Esophagus squamous epithelium (tissue), 4 donors: ENCODE results near the gene GPR176.

ENCODE experiments used
- POLR2A ChIP-seq, 4 donors: fragments of 450-650 bp; IDR thresholded peaks; one replicate each; pipeline ENCODE4 v1.6.1; 2017; ENCODE audit warnings: antibody characterized with exemption in 4 of 4, mild to moderate bottlenecking in 4 of 4, moderate library complexity in 3 of 4
- TF ChIP-seq, protein P1 (sequence below), 6 experiments: fragments of 450-650 bp in 4 of 6; fragments of 200-600 bp in 2 of 6; sonication (generic) in 2 of 6; IDR thresholded peaks; one replicate each; pipeline ENCODE4 v1.5.1; 2016 to 2019; ENCODE audit warnings: antibody characterized with exemption in 6 of 6, mild to moderate bottlenecking in 4 of 6, moderate library complexity in 4 of 6

DNA sequence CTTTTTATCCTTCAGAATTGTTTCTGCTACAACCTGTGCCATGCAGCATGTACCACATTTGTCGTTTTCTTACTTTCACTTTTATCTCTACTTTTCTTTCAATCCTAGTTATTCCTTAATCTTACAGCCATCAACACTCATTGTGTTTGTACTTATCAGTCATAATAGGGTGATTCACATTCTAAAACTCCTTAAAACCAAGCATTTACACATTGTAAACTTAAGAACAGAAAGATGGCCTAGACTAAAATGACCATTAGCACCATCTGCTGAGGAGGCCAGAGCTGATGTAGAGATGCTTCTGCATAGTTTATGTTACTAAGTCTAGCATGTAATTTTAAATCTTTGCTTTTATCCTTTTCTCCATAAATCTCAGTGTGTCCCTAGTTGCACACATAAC is 39.3 kb upstream of the GPR176 start:
- TF ChIP-seq, protein P1, sequence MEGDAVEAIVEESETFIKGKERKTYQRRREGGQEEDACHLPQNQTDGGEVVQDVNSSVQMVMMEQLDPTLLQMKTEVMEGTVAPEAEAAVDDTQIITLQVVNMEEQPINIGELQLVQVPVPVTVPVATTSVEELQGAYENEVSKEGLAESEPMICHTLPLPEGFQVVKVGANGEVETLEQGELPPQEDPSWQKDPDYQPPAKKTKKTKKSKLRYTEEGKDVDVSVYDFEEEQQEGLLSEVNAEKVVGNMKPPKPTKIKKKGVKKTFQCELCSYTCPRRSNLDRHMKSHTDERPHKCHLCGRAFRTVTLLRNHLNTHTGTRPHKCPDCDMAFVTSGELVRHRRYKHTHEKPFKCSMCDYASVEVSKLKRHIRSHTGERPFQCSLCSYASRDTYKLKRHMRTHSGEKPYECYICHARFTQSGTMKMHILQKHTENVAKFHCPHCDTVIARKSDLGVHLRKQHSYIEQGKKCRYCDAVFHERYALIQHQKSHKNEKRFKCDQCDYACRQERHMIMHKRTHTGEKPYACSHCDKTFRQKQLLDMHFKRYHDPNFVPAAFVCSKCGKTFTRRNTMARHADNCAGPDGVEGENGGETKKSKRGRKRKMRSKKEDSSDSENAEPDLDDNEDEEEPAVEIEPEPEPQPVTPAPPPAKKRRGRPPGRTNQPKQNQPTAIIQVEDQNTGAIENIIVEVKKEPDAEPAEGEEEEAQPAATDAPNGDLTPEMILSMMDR (IDR thresholded peaks at IDR 0.05): no peak
- no peak for TF ChIP-seq POLR2A (IDR thresholded peaks at IDR 0.05)
